Ishikawa (cell line): ENCODE results near the gene PCSK4.
A peak's percentile ranks its signal among the peaks of the same experiment; 100 is the strongest.

Experiments used
- CEBPB ChIP-seq: IDR thresholded peaks from 2 replicates; pipeline ENCODE4 v1.6.1; 2012
- EP300 ChIP-seq: IDR thresholded peaks from 2 replicates; pipeline ENCODE4 v1.6.1; 2012; ENCODE audit warnings: borderline replicate concordance
- TAF1 ChIP-seq: IDR thresholded peaks from 2 replicates; pipeline ENCODE4 v1.6.1; 2012; ENCODE audit warnings: low read depth, mild to moderate bottlenecking
- YY1 ChIP-seq: IDR thresholded peaks from 2 replicates; pipeline ENCODE4 v1.6.1; 2012; ENCODE audit warnings: low read depth
- TF ChIP-seq, protein P1 (sequence below): IDR thresholded peaks from 2 replicates; pipeline ENCODE4 v1.6.1; 2012
- TF ChIP-seq, protein P2 (sequence below): IDR thresholded peaks from 2 replicates; pipeline ENCODE4 v1.6.1; 2012; ENCODE audit warnings: low read depth, mild to moderate bottlenecking

GRCh38 chr19:1491114-1491848, 1.1 kb upstream of the PCSK4 start, which contains the start of gene REEP6:
- TF ChIP-seq, protein P1, sequence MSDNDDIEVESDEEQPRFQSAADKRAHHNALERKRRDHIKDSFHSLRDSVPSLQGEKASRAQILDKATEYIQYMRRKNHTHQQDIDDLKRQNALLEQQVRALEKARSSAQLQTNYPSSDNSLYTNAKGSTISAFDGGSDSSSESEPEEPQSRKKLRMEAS = peak; percentile 95
- TF ChIP-seq EP300 (no peak), YY1 (no peak), TAF1 (0 out of 2 replicates have a peak, but pooled peaks have one; percentile 4), CEBPB (no peak)
- TF ChIP-seq, protein P2, sequence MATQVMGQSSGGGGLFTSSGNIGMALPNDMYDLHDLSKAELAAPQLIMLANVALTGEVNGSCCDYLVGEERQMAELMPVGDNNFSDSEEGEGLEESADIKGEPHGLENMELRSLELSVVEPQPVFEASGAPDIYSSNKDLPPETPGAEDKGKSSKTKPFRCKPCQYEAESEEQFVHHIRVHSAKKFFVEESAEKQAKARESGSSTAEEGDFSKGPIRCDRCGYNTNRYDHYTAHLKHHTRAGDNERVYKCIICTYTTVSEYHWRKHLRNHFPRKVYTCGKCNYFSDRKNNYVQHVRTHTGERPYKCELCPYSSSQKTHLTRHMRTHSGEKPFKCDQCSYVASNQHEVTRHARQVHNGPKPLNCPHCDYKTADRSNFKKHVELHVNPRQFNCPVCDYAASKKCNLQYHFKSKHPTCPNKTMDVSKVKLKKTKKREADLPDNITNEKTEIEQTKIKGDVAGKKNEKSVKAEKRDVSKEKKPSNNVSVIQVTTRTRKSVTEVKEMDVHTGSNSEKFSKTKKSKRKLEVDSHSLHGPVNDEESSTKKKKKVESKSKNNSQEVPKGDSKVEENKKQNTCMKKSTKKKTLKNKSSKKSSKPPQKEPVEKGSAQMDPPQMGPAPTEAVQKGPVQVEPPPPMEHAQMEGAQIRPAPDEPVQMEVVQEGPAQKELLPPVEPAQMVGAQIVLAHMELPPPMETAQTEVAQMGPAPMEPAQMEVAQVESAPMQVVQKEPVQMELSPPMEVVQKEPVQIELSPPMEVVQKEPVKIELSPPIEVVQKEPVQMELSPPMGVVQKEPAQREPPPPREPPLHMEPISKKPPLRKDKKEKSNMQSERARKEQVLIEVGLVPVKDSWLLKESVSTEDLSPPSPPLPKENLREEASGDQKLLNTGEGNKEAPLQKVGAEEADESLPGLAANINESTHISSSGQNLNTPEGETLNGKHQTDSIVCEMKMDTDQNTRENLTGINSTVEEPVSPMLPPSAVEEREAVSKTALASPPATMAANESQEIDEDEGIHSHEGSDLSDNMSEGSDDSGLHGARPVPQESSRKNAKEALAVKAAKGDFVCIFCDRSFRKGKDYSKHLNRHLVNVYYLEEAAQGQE = no peak
